Measurements from ENCODE around the gene PWP2.
"Not testable (repeated sequence)": the region's sequence is repeated elsewhere in the genome, so short reads cannot be mapped to it uniquely, and the experiment has no call there.

PWP2 gene

GRCh38 chr21:44167527-44167926, 60.3 kb downstream of the PWP2 start:
- DNase-seq = not testable (repeated sequence)

GRCh38 chr21:44170326-44170725, 63.1 kb downstream of the PWP2 start:
- DNase-seq = not testable (repeated sequence)

- DNase-seq = not testable (repeated sequence)
These were observed 63.7 kb downstream of the PWP2 start for GRCh38 chr21:44170863-44171262.

- not testable (repeated sequence) for DNase-seq
These were observed 64.9 kb downstream of the PWP2 start for GRCh38 chr21:44171962-44172572.

- not testable (repeated sequence) for DNase-seq
These were observed 65.5 kb downstream of the PWP2 start for GRCh38 chr21:44172741-44173140.

- DNase-seq = not testable (repeated sequence)
These were observed 68.0 kb downstream of the PWP2 start for GRCh38 chr21:44175189-44175588.

GRCh38 chr21:44176127-44176526, 68.9 kb downstream of the PWP2 start:
- DNase-seq = not testable (repeated sequence)

Data from GF-D8 (cell line).